Measurements from ENCODE around the gene SLC43A2.
"Not testable (repeated sequence)": the region's sequence is repeated elsewhere in the genome, so short reads cannot be mapped to it uniquely, and the experiment has no call there.

The SLC43A2 gene

DNA sequence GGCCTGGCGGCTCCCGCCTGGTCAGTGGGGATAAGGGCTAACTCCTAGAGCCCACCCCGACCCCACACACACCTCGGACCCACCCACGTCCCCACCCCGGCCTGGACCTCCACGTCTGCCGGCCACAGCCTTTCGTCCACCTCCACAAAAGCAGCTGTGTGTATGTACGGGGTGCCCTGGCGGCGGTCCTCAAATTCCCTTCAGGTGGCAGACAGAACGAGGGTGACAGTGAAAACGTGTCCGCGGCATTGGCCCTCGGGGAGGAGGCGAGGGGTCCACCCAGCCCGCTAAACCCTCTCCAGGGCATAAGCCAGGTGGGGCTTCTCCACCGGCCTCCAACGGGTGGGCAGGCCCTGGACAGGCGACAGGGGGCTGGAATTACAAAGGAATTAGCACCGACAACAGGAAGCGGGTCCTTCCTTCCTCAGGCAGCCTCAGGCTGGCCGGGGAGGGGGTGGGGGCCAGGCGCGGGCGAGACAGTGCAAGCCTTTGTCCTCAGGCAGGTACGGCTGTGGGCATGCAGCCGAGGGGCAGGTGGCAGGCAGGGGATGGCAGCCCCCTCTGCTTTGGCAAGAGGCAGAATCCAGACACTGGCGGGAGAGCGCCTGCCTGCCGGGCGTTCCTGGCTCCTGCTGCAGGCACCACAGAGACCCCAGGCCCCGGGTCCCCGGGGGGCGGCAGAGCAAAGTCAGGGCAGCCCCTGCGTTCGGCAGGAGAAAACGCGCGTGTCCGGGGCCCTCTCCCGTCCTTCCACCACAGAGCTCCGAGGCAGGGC, 53.8 kb downstream of the SLC43A2 start:
- Histone ChIP-seq H3K9ac (no peak overlapping the region), H3K79me2 (ENCODE audit: insufficient read depth, low read depth) (no peaks in the 10 kb centered on the region), H3K4me3 (IDR thresholded peaks at IDR 0.05; ENCODE audit: insufficient read depth, low read depth, low read length) (no peak overlapping the region), H4K20me1 (ENCODE audit: insufficient read depth) (no peaks in the 10 kb centered on the region), H3K27ac (no peak overlapping the region), H3K4me1 (ENCODE audit: low read depth, poor library complexity, severe bottlenecking) (no peaks in the 10 kb centered on the region), H3K36me3 (ENCODE audit: insufficient read depth) (no peaks in the 10 kb centered on the region), H3K4me2 (no peak overlapping the region), H3K27me3 (ENCODE audit: insufficient read depth, low read depth) (no peaks in the 10 kb centered on the region), H2AFZ (ENCODE audit: low read depth) (no peak overlapping the region)
- TF ChIP-seq, protein P1, sequence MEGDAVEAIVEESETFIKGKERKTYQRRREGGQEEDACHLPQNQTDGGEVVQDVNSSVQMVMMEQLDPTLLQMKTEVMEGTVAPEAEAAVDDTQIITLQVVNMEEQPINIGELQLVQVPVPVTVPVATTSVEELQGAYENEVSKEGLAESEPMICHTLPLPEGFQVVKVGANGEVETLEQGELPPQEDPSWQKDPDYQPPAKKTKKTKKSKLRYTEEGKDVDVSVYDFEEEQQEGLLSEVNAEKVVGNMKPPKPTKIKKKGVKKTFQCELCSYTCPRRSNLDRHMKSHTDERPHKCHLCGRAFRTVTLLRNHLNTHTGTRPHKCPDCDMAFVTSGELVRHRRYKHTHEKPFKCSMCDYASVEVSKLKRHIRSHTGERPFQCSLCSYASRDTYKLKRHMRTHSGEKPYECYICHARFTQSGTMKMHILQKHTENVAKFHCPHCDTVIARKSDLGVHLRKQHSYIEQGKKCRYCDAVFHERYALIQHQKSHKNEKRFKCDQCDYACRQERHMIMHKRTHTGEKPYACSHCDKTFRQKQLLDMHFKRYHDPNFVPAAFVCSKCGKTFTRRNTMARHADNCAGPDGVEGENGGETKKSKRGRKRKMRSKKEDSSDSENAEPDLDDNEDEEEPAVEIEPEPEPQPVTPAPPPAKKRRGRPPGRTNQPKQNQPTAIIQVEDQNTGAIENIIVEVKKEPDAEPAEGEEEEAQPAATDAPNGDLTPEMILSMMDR (conservative IDR thresholded peaks at IDR 0.05; ENCODE audit: low read depth, low read length) = 0 out of 2 replicates have a peak, but pooled peaks have one; percentile 3

DNA sequence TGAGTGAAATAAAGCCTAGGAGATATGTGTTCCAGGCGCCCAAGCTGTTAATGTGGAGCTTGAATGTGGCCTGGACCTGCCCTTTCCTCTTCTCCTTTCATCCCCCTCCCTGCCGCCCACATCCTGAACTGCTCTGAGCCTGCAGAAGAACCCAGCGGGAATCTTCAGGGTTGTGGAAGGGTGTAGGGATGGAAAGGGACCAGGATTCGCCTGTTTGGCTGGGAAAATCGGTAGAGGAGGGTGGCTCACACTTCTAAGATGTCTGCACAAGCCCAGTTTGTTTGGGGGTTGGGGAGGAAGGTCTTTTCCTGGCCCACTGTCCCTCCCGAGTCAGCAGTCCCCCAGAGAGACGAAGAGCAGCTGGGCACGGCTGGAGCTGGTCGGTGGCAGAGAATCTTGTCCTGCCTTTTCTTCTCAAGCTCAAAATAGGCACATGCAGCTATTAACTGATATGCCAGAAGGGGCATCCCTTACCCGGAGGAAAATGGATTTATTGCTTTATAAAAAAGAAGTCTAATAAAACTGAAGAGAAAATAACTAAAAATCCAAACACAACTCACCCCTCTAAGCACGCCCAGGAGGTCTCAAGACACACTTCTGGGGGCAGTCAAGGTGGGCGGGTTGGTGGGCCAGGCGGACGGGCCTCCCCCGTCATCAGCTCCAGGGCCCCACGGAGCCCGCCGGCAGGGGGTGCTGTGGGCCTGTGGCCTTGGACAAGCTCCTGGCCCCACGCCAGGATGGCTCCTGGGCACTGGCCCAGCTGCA, 54.5 kb downstream of the SLC43A2 start:
- no peaks in the 10 kb centered on the region for H3K79me2 ChIP-seq (ENCODE audit: insufficient read depth, low read depth)
- no peaks in the 10 kb centered on the region for H3K27me3 ChIP-seq (ENCODE audit: insufficient read depth, low read depth)
- TF ChIP-seq, protein P1 (conservative IDR thresholded peaks at IDR 0.05; ENCODE audit: low read depth, low read length) = peak; percentile 63
- H3K4me2 ChIP-seq = no peak overlapping the region
- no peak overlapping the region for H2AFZ ChIP-seq (ENCODE audit: low read depth)
- no peaks in the 10 kb centered on the region for H4K20me1 ChIP-seq (ENCODE audit: insufficient read depth)
- no peak overlapping the region for H3K27ac ChIP-seq
- no peaks in the 10 kb centered on the region for H3K36me3 ChIP-seq (ENCODE audit: insufficient read depth)
- H3K4me3 ChIP-seq (IDR thresholded peaks at IDR 0.05; ENCODE audit: insufficient read depth, low read depth, low read length) = no peak overlapping the region
- no peaks in the 10 kb centered on the region for H3K4me1 ChIP-seq (ENCODE audit: low read depth, poor library complexity, severe bottlenecking)
- no peak overlapping the region for H3K9ac ChIP-seq

- H3K27me3 ChIP-seq (ENCODE audit: insufficient read depth, low read depth); H3K36me3 ChIP-seq (ENCODE audit: insufficient read depth); H2AFZ ChIP-seq (ENCODE audit: low read depth); H3K4me1 ChIP-seq (ENCODE audit: low read depth, poor library complexity, severe bottlenecking); H4K20me1 ChIP-seq (ENCODE audit: insufficient read depth); H3K9ac ChIP-seq; H3K4me2 ChIP-seq; H3K27ac ChIP-seq; H3K79me2 ChIP-seq (ENCODE audit: insufficient read depth, low read depth); H3K4me3 ChIP-seq (IDR thresholded peaks at IDR 0.05; ENCODE audit: insufficient read depth, low read depth, low read length): not testable (repeated sequence)
These were observed 56.0 kb downstream of the SLC43A2 start for GRCh38 chr17:1572646-1573045.

DNA sequence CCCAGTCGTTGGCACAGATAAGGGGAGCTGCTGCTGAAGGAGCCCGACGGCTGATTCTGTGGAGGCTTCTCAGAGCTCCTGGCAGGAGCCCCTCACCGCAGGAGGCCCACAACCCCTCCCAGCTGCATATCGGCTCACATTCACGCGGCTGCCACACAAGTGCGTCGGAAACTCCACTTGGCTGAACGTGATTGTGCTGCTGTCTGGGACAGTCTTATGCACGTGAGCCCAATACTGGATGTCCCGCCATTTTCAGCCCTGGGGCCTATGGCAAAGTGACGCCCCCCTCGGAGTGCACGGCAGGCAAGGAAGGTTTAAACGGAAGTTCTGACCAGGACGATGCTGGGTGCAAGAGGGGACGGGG, 57.3 kb downstream of the SLC43A2 start:
- no peak overlapping the region for H3K4me3 ChIP-seq (IDR thresholded peaks at IDR 0.05; ENCODE audit: insufficient read depth, low read depth, low read length)
- no peak overlapping the region for H2AFZ ChIP-seq (ENCODE audit: low read depth)
- H3K4me1 ChIP-seq (ENCODE audit: low read depth, poor library complexity, severe bottlenecking) = no peaks in the 10 kb centered on the region
- H3K36me3 ChIP-seq (ENCODE audit: insufficient read depth) = no peaks in the 10 kb centered on the region
- TF ChIP-seq, protein P1 (conservative IDR thresholded peaks at IDR 0.05; ENCODE audit: low read depth, low read length) = no peak
- H3K79me2 ChIP-seq (ENCODE audit: insufficient read depth, low read depth) = no peaks in the 10 kb centered on the region
- H3K27ac ChIP-seq = no peak overlapping the region
- no peaks in the 10 kb centered on the region for H4K20me1 ChIP-seq (ENCODE audit: insufficient read depth)
- no peak overlapping the region for H3K4me2 ChIP-seq
- H3K9ac ChIP-seq = no peak overlapping the region
- no peaks in the 10 kb centered on the region for H3K27me3 ChIP-seq (ENCODE audit: insufficient read depth, low read depth)
